Measurements from ENCODE around the gene MIER2.

Gene MIER2

GRCh38 chr19:364496-365287 is 20.1 kb upstream of the MIER2 start:
- H3K4me1 ChIP-seq (ENCODE audit: low read length): no peaks in the 10 kb centered on the region
- TF ChIP-seq EZH2 (optimal IDR thresholded peaks at IDR 0.05; ENCODE audit: low read depth, low read length): no peak
- no peak for TF ChIP-seq EZH2phosphoT487 (IDR thresholded peaks at IDR 0.05; ENCODE audit: low read length)
- TF ChIP-seq CTCF (IDR thresholded peaks at IDR 0.05; ENCODE audit: low read length): no peak
- no peak overlapping the region for H3K9ac ChIP-seq (ENCODE audit: low read length)
- H4K20me1 ChIP-seq (ENCODE audit: insufficient read depth, low read length): no peaks in the 10 kb centered on the region
- no peak overlapping the region for H3K27ac ChIP-seq (ENCODE audit: low read length)
- no peaks in the 10 kb centered on the region for H3K36me3 ChIP-seq (replicated peaks; ENCODE audit: insufficient read depth, low read length)
- no peak for DNase-seq
- no peak overlapping the region for H3K4me3 ChIP-seq (ENCODE audit: low read length)
- no peaks in the 10 kb centered on the region for H3K9me2 ChIP-seq (replicated peaks; ENCODE audit: insufficient read depth, low read length)
- H3K79me2 ChIP-seq (ENCODE audit: low read length): no peaks in the 10 kb centered on the region
- no peak overlapping the region for H3K4me2 ChIP-seq (ENCODE audit: low read depth, low read length)
- no peaks in the 10 kb centered on the region for H3K9me3 ChIP-seq (replicated peaks; ENCODE audit: insufficient read depth, low read length)
- H3K27me3 ChIP-seq (replicated peaks; ENCODE audit: insufficient read depth, low read length): peaks cover 76% of the 10 kb centered on the region
- H2AFZ ChIP-seq (ENCODE audit: low read length): no peak overlapping the region
- H3F3A ChIP-seq (ENCODE audit: insufficient read depth, low read length): no peaks in the 10 kb centered on the region

GRCh38 chr19:362683-363082 is 18.1 kb upstream of the MIER2 start:
- Histone ChIP-seq H3K27me3 (replicated peaks; ENCODE audit: insufficient read depth, low read length) (peaks cover 76% of the 10 kb centered on the region), H3K9ac (ENCODE audit: low read length) (no peak overlapping the region), H3K79me2 (ENCODE audit: low read length) (no peaks in the 10 kb centered on the region), H3K4me2 (ENCODE audit: low read depth, low read length) (no peak overlapping the region), H3K9me3 (replicated peaks; ENCODE audit: insufficient read depth, low read length) (no peaks in the 10 kb centered on the region), H3K36me3 (replicated peaks; ENCODE audit: insufficient read depth, low read length) (no peaks in the 10 kb centered on the region), H3K4me1 (ENCODE audit: low read length) (no peaks in the 10 kb centered on the region), H2AFZ (ENCODE audit: low read length) (no peak overlapping the region), H3F3A (ENCODE audit: insufficient read depth, low read length) (no peaks in the 10 kb centered on the region), H3K4me3 (ENCODE audit: low read length) (no peak overlapping the region), H3K27ac (ENCODE audit: low read length) (no peak overlapping the region), H3K9me2 (replicated peaks; ENCODE audit: insufficient read depth, low read length) (no peaks in the 10 kb centered on the region), H4K20me1 (ENCODE audit: insufficient read depth, low read length) (no peaks in the 10 kb centered on the region)
- DNase-seq: no peak
- TF ChIP-seq EZH2 (optimal IDR thresholded peaks at IDR 0.05; ENCODE audit: low read depth, low read length): no peak
- no peak for TF ChIP-seq EZH2phosphoT487 (IDR thresholded peaks at IDR 0.05; ENCODE audit: low read length)
- TF ChIP-seq CTCF (IDR thresholded peaks at IDR 0.05; ENCODE audit: low read length): no peak

- no peak overlapping the region for H3K4me3 ChIP-seq (ENCODE audit: low read length)
- H3K4me2 ChIP-seq (ENCODE audit: low read depth, low read length): no peak overlapping the region
- no peaks in the 10 kb centered on the region for H3K9me2 ChIP-seq (replicated peaks; ENCODE audit: insufficient read depth, low read length)
- no peaks in the 10 kb centered on the region for H3K36me3 ChIP-seq (replicated peaks; ENCODE audit: insufficient read depth, low read length)
- H2AFZ ChIP-seq (ENCODE audit: low read length): no peak overlapping the region
- peaks cover 76% of the 10 kb centered on the region for H3K27me3 ChIP-seq (replicated peaks; ENCODE audit: insufficient read depth, low read length)
- H3K9ac ChIP-seq (ENCODE audit: low read length): no peak overlapping the region
- no peaks in the 10 kb centered on the region for H3F3A ChIP-seq (ENCODE audit: insufficient read depth, low read length)
- TF ChIP-seq CTCF (IDR thresholded peaks at IDR 0.05; ENCODE audit: low read length) (no peak), EZH2 (optimal IDR thresholded peaks at IDR 0.05; ENCODE audit: low read depth, low read length) (no peak), EZH2phosphoT487 (IDR thresholded peaks at IDR 0.05; ENCODE audit: low read length) (no peak)
- no peak for DNase-seq
- no peaks in the 10 kb centered on the region for H4K20me1 ChIP-seq (ENCODE audit: insufficient read depth, low read length)
- no peaks in the 10 kb centered on the region for H3K4me1 ChIP-seq (ENCODE audit: low read length)
- H3K79me2 ChIP-seq (ENCODE audit: low read length): no peaks in the 10 kb centered on the region
- no peak overlapping the region for H3K27ac ChIP-seq (ENCODE audit: low read length)
- no peaks in the 10 kb centered on the region for H3K9me3 ChIP-seq (replicated peaks; ENCODE audit: insufficient read depth, low read length)
These were observed 17.6 kb upstream of the MIER2 start for GRCh38 chr19:362154-362553.

All from MM.1S (cell line).